Measurements from ENCODE around the gene GLT8D1.
"Not testable (repeated sequence)": the region's sequence is repeated elsewhere in the genome, so short reads cannot be mapped to it uniquely, and the experiment has no call there.

The GLT8D1 gene
- 27.0 to 46.6 (median 32.5) reads per million in 3 experiments for total RNA-seq

DNA sequence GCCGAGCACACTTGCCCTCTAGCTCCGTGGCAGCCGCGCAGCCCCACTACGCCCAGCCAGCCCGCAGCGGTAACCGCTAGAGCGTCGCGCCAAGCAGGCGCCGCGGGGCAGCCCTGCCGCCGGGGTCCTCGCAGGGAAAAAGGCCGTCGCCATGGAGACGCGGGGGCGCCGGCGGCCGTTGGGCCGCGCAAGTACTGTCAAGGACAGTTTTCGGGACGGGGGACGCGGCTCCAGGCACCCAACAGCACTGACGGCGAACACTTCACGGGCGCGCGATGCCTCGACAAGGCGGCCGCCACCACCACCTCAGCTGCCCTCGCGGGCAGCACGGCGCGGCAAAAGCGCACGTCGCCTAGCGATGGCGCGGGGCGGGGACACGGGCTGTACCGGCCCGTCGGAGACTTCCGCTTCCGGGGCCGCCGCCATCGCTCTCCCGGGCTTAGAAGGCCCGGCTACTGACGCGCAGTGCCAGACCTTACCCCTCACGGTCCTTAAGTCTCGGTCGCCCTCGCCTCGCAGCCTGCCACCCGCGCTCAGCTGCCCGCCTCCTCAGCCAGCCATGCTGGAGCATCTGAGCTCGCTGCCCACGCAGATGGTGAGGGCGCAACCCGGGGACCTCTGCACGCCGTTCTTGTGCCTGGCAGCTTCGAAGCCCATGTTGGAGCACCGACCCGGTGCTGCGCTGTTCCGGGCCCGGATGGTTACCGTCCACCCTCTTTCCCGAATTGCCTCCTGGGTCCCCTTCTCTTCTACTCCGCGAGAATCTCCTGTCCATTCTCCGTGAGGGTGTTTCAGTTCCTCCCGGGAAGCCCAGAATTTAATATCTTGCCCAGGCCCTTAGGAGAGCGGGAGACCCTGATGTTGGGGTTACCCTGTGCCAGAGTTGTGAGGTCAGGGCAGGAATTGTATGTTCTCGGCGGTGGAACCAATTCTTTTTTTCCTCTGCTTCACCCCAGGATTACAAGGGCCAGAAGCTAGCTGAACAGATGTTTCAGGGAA is at the start of gene GLT8D1, which contains the start of gene SPCS1:
Gene GLT8D1 (minus strand): TSS at position 104 of the 999 bp plus-strand sequence. CDS start 5,331 bp downstream, outside the sequence.
Gene SPCS1 (plus strand): TSS at position 419 of the 999 bp plus-strand sequence. CDS start 141 bp downstream, at position 560.
- DNase-seq = peak; percentile 87

DNA sequence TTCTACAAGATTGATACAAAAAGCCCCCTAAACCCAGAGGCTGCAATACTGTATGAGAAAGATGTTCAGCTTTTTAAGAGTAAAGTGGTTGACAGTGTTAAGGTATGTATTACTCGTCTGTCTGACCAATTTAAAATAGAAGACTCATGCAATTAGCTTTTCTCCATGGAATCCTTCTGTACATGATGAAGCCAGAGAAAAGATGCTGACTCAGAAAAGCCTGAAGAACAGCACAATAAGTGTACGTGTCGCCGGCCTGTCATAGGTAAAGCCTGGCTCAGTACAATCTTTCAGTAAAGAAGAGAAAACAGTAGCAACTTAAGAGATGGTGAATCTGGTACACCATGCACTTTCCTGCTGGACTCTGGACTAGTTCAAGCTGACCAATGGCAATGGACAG is 48.8 kb upstream of the GLT8D1 start:
- DNase-seq = no peak

GRCh38 chr3:52752045-52752660 is 46.6 kb upstream of the GLT8D1 start:
- no peak for DNase-seq

DNA sequence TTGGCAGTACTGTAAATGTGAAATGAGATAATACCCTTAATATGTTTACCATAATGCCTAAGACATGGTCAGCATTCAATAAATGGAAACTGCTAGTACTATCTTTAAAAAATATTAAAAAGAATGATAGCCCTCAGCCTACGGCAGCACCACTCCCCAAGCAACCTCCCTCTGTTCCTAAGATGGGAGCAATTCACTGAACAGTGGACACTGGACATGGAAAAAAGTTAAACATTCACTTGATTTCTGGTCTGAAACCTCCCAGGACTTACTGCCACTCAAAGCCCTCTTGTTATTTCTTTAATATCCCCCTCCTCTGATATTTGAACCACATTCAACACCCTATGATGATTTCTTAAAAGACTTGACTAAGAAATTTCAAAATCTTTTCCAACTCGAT is 38.1 kb upstream of the GLT8D1 start:
- no peak for DNase-seq

DNA sequence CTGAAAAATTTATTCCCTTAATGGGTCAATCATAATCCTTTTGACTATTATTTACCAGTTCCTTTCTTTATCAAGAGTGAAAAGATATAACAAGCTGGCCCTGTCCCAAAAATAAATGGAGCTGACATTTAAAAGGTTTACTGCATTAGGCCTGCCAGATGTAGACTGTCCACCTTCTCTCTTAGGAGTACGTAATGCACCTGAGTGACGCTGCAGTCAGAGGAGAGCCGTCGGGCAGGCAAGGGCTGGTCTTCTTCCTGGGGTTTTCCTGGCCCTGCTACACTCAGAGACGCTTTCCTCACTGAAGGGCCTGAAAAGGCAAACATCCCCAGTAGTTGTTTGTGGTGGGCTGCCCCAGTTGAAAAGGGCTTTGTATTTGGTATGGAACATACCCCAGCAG is 37.6 kb upstream of the GLT8D1 start:
- DNase-seq = no peak

DNA sequence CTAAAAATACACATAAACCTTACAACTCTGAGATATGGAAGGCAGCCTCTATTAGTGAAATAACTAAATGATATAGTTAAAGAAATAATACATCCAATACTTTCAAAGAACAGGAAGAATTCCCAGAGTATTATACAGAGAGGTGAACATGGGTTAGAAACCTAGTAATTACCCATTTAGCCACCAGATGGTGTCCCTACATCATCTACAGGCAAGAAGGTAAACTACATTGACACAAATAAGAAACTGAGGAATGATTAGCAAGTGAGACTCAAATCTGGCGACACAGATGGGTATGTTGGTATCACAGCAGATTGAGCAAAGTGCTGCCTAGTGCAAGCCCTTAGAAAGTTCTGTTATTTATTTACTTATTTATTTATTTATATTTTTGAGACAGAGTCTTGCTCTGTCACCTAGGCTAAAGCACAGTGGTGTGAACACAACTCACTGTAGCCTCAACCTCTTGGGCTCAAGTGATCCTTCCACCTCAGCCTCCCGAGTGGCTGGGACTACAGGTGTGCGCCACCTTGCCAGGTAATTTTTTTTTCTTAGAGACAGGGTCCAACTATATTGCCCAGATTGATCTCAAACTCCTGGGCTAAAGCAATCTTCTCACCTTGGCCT is 36.9 kb upstream of the GLT8D1 start:
- peak; percentile 13 for DNase-seq

DNA sequence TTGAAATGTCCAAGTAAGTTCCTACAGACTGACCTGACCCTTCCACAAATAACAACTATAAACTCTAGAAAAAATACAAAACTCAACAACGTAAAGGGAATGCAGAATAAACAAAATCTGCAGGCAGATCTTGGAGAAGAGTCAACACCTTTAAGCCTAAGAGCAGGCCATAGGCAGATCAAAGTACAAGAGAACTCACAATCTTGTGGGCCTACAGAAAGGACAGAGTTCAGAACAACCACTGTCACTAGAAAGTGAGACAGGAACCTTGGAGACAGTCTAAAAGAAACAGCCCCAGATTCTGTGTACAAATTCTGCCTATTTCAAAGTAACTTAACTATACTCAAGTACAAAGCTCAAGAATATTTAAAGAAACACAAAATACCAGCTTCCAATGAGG is 34.1 kb upstream of the GLT8D1 start:
- no peak for DNase-seq

DNA sequence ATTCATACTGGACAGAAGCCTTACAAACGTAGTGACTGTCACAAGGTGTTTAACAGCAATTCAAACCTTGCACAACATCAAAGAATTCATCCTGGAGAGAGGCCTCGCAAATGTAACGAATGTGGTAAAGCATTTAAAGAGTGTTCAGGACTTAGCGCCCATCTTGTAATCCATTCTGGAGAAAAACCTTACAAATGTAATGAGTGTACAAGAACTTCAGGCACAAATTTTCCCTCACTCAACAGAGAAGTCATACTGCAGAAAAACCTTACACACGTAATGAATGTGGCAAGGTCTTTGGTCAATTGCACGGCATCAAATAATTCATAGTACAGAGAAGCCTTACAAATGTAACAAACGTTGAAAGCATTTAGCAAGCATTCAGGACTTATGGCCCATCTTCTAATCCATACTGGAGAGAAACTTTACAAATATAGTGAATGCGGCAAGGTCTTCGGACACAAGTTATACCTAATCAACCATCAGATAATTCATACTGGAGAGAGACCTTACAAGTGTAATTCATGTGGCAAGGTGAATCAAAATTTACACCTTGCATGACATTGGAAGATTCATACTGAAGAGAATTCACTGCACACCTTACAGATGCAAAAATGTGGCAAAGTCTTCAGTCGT is 27.8 kb upstream of the GLT8D1 start:
- DNase-seq = no peak

DNA sequence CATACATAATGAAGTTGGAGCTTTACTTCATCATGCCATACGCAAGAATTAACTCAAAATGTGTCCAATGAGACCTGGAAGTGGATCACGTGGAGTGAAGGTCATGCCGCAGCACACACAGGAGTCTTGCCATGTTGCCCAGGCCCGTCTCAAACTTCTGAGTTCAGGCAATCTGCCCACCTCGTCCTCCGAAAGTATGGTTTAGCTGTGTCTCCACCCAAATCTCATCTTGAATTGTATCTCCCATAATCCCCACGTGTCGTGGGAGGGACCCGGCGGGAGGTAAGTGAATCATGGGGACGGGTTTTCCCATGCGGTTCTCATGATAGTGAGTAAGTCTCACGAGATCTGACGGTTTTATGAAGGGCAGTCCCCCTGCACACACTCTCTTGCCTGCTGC is 26.0 kb upstream of the GLT8D1 start:
- no peak for DNase-seq

DNA sequence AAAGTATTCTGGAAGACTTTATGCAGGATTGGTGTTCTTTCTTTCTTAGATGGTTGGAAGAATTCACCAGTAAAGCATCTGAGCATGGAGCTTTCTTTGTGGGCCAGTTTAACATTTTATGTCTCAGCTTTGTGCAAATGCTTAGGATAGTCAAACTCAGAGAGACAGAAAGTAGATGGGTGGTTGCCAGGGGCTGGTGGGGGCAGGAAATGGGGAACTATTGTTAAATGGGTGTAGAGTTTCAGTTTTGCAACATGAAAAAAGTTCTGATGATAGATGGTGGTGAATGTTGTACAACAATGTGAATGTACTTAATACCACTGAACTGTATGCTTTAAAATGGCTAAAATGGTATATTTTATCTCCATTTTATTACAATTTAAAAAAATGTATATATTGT is 25.1 kb upstream of the GLT8D1 start:
- DNase-seq = no peak

- DNase-seq = not testable (repeated sequence)
These were observed 23.2 kb upstream of the GLT8D1 start for GRCh38 chr3:52728753-52729152.

DNA sequence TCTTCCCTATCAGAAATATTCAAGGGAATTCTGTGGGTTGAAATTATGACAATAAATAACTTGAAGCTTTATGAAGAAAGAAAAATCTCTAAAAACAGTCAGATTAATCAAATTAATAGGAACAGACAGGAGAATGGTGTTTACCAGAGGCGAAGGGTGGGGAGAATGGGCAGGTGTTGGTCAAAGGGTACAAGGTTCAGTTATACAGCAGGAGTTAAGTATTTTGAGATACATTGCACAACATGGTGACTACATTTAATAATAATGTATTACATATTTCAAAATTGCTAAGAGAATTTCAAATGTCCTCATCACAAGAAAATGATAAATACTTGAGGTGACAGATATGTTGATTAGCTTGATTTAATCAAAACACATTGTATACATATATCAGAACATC is 18.9 kb upstream of the GLT8D1 start:
- DNase-seq = no peak

DNA sequence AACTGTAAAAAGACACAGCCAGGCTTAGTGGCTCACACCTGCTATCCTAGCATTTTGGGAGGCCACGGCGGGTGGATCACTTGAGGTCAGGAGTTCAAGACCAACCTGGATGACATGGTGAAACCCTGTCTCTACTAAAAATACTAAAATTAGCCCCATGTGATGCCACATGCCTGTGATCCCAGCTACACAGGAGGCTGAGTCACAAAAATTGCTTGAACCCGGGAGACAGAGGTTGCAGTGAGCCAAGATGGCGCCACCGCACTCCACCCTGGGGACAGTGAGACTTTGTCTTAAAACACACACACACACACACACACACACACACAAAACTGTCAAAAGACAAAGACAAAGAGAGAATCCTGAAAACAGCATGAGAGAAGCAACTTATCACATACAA is 18.3 kb upstream of the GLT8D1 start:
- DNase-seq = no peak

DNA sequence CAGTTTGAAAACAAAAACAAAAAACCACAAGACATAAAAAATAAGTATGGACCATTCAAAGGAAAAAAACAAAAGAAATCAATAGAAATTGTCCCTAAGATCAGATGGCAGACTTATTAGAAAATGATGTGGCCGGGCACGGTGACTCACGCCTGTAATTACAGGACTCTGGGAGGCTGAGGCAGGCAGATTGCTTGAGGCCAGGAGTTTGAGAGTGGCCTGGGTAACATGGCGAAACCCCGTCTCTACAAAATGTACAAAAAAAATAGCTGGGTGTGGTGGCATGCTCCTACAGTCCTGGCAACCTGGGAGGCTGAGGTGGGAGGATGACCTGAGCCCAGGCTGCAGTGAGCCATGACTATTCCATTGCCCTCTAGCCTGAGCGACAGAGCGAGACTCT is 16.9 kb upstream of the GLT8D1 start:
- no peak for DNase-seq

GRCh38 chr3:52721730-52722008 is 16.1 kb upstream of the GLT8D1 start:
- DNase-seq = no peak

DNA sequence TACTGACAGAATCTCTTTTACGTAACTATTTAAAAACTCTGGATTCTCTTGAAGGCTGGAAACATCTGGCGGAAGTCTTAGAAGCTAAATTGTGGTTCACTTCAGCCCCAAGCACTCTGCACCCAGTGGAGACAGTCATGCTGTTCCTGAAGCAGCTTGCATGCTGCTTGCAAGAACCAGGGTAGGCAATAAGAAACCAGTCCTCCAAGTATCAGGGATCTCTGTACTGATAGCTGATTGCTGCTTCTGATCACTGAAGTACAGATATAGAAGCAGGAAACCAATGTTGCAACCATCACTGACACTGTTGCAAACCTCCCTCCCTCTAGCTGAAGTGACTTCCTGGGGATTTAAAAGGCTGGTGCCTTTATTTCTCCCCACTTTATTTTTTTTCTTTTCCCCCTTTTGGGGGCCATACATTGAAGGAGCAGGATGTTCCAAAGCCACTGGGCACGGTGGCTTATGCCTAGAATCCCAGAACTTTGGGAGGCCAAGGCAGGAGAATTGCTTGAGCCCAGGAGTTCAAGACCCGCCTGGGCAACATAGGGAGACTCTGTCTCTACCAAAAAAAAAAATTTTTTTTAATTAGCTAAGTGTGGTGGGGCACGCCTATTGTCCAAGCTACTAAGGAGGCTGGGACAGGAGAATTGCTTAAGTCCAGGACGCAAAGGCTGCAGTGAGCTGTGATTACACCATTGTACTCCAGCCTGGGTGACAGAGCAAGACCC is 15.6 kb upstream of the GLT8D1 start:
- DNase-seq = peak; percentile 29

- no peak for DNase-seq
These were observed 14.0 kb upstream of the GLT8D1 start for GRCh38 chr3:52719618-52720017.

- DNase-seq = no peak
These were observed 10.2 kb upstream of the GLT8D1 start for GRCh38 chr3:52715714-52716305.

GRCh38 chr3:52714335-52715302 is 9.0 kb upstream of the GLT8D1 start:
- DNase-seq = no peak

DNA sequence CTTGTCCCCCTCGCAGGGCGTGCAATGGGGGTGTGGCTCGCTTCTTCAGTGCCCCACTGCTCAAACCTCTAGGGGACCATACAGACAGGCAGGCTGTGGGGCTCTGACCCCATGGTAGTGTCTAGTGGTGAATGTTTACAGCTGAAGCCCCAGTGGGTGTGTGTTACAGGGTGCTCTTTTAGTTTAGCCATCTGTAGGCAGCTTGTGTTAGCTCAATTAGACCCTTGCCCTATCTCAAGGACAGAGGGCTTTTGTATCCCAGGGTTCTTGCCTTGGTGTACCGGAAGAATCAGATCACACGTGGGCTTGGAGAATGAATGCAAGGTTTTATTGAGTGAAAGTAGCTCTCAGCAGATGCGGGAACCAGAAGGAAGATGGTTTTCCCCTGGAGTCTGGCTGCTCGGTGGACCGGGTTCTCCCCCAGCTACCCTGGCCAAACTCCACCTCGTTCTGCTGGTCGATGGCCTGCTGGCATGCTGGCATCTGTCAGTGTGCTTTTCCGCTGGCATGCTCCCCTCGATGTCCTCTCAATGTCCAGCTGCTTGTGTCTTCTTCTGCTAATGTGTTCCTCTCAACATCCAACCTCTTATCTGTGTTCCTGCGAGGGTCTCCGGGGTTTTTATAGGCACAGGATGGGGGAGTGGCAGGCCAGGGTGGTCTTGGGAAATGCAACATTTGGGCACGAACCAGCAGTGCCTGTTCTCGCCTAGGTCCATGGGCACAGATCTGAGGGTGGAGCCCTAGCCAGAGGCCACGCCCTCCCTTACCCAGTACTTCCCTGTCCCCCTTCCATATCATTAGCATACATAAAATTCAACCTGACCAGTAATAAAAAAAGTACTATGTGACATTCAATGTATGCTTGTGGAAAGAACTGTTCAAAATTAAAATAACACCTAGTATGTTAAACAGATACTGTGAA is 7.0 kb upstream of the GLT8D1 start:
- DNase-seq = no peak

Measured in central memory CD4-positive, alpha-beta T cell (primary cell).